Iris pigment epithelial cell (primary cell): ENCODE measurements around the gene CADM2.
A peak's percentile ranks its signal among the peaks of the same experiment; 100 is the strongest.

Source experiments
- DNase-seq: peaks from one replicate; pipeline ENCODE4 v3.0.0-alpha.2; 2011; ENCODE audit warnings: low read depth

CADM2 gene

GRCh38 chr3:85321892-85322291, 363.1 kb downstream of the CADM2 start:
- no peak for DNase-seq

GRCh38 chr3:85330071-85330470, 371.3 kb downstream of the CADM2 start:
- no peak for DNase-seq

- DNase-seq, result no peak
Observed at GRCh38 chr3:85337895-85338294, 379.1 kb downstream of the CADM2 start.

- DNase-seq, result peak; percentile 3
Observed at GRCh38 chr3:85342915-85343314, 384.1 kb downstream of the CADM2 start.

- no peak for DNase-seq
Observed at GRCh38 chr3:85355572-85355971, 396.8 kb downstream of the CADM2 start.

- DNase-seq, result peak; percentile 38
Observed at GRCh38 chr3:85360742-85361387, 402.1 kb downstream of the CADM2 start.

GRCh38 chr3:85364296-85364909, 405.6 kb downstream of the CADM2 start:
- DNase-seq, result no peak

- DNase-seq, result no peak
Observed at GRCh38 chr3:85370341-85370740, 411.6 kb downstream of the CADM2 start.

- DNase-seq, result no peak
Observed at GRCh38 chr3:85376131-85376530, 417.3 kb downstream of the CADM2 start.

GRCh38 chr3:85377115-85377514, 418.3 kb downstream of the CADM2 start:
- no peak for DNase-seq

- no peak for DNase-seq
Observed at GRCh38 chr3:85384372-85384771, 425.6 kb downstream of the CADM2 start.

GRCh38 chr3:85387913-85388505, 429.2 kb downstream of the CADM2 start:
- DNase-seq, result no peak

- DNase-seq, result no peak
Observed at GRCh38 chr3:85394424-85394823, 435.6 kb downstream of the CADM2 start.

GRCh38 chr3:85397434-85397833, 438.6 kb downstream of the CADM2 start:
- DNase-seq, result no peak

- DNase-seq, result no peak
Observed at GRCh38 chr3:85426121-85426520, 467.3 kb downstream of the CADM2 start.

- DNase-seq, result no peak
Observed at GRCh38 chr3:85427467-85427866, 468.7 kb downstream of the CADM2 start.

GRCh38 chr3:85432081-85432480, 473.3 kb downstream of the CADM2 start:
- no peak for DNase-seq

- DNase-seq, result peak; percentile 18
Observed at GRCh38 chr3:85433319-85433718, 474.5 kb downstream of the CADM2 start.

- DNase-seq, result no peak
Observed at GRCh38 chr3:85455561-85456200, 496.9 kb downstream of the CADM2 start.

- DNase-seq, result no peak
Observed at GRCh38 chr3:85474241-85474640, 515.5 kb downstream of the CADM2 start.

GRCh38 chr3:85475346-85475745, 516.6 kb downstream of the CADM2 start:
- peak; percentile 3 for DNase-seq

GRCh38 chr3:85476891-85477495, 518.2 kb downstream of the CADM2 start:
- DNase-seq, result no peak
